Trophoblast cell (in vitro differentiated cells and primary cell): ENCODE measurements around the gene TRAP1.

Experiments
- DNase-seq, 2 donors: peaks; one replicate each; pipeline ENCODE4 v3.0.0-alpha.2; 2016
- H2AFZ ChIP-seq: 2 replicates; pipeline ENCODE4 v1.6.1; 2013; ENCODE audit warnings: low read length, moderate library complexity, mild to moderate bottlenecking; ENCODE audit not compliant: insufficient read depth, poor library complexity
- H2AK5ac ChIP-seq: 2 replicates; pipeline ENCODE4 v1.6.1; 2013; ENCODE audit warnings: mild to moderate bottlenecking, low read length
- H2BK120ac ChIP-seq: 2 replicates; pipeline ENCODE4 v1.6.1; 2013; ENCODE audit warnings: low read length, mild to moderate bottlenecking, moderate library complexity; ENCODE audit not compliant: insufficient read depth, poor library complexity
- H2BK12ac ChIP-seq: 2 replicates; pipeline ENCODE4 v1.6.1; 2013; ENCODE audit warnings: mild to moderate bottlenecking, low read length, moderate library complexity
- H2BK5ac ChIP-seq: 2 replicates; pipeline ENCODE4 v1.6.1; 2013; ENCODE audit warnings: low read length, low read depth, moderate library complexity, mild to moderate bottlenecking; ENCODE audit not compliant: poor library complexity
- H3K14ac ChIP-seq: 2 replicates; pipeline ENCODE4 v1.6.1; 2013; ENCODE audit warnings: mild to moderate bottlenecking, low read length
- H3K18ac ChIP-seq: 2 replicates; pipeline ENCODE4 v1.6.1; 2013; ENCODE audit warnings: mild to moderate bottlenecking, low read length
- H3K23ac ChIP-seq: 2 replicates; pipeline ENCODE4 v1.6.1; 2013; ENCODE audit warnings: low read length
- H3K27ac ChIP-seq: 2 replicates; pipeline ENCODE4 v1.5.1; 2013; ENCODE audit warnings: low read depth, mild to moderate bottlenecking, inconsistent platforms, low read length, moderate library complexity
- H3K27me3 ChIP-seq: 2 replicates; pipeline ENCODE4 v1.6.1; 2013; ENCODE audit warnings: inconsistent platforms, mild to moderate bottlenecking, low read length, moderate library complexity; ENCODE audit not compliant: insufficient read depth
- H3K36me3 ChIP-seq, 2 experiments: 1 replicate in 1 of 2; 2 replicates in 1 of 2; pipeline ENCODE4 v1.6.1; 2013; ENCODE audit warnings: low read length in 2 of 2, mild to moderate bottlenecking in 2 of 2, moderate library complexity in 1 of 2; ENCODE audit not compliant: insufficient read depth in 2 of 2, control insufficient read depth in 1 of 2
- H3K4ac ChIP-seq: 2 replicates; pipeline ENCODE4 v1.6.1; 2013; ENCODE audit warnings: low read depth, mild to moderate bottlenecking, low read length, moderate library complexity
- H3K4me1 ChIP-seq, 2 experiments: 1 replicate in 1 of 2; 2 replicates in 1 of 2; pipeline ENCODE4 v1.6.1; 2013; ENCODE audit warnings: low read length in 2 of 2, mild to moderate bottlenecking in 2 of 2, moderate library complexity in 1 of 2; ENCODE audit not compliant: insufficient read depth in 2 of 2, control insufficient read depth in 1 of 2
- H3K4me2 ChIP-seq: 2 replicates; pipeline ENCODE4 v1.6.1; 2013; ENCODE audit warnings: inconsistent platforms, mild to moderate bottlenecking, low read length, moderate library complexity
- H3K4me3 ChIP-seq: 2 replicates; pipeline ENCODE4 v1.5.1; 2013; ENCODE audit warnings: mild to moderate bottlenecking, low read depth, low read length, inconsistent platforms
- H3K79me1 ChIP-seq: one replicate; pipeline ENCODE4 v1.6.1; 2013; ENCODE audit warnings: low read length
- H3K79me2 ChIP-seq: 2 replicates; pipeline ENCODE4 v1.6.1; 2013; ENCODE audit warnings: low read length, mild to moderate bottlenecking; ENCODE audit not compliant: control insufficient read depth, insufficient read depth, poor library complexity
- H3K9ac ChIP-seq: 2 replicates; pipeline ENCODE4 v1.6.1; 2013; ENCODE audit warnings: mild to moderate bottlenecking, low read length
- H3K9me3 ChIP-seq: 2 replicates; pipeline ENCODE4 v1.6.1; 2013; ENCODE audit warnings: low read depth, mild to moderate bottlenecking, control low read depth, inconsistent platforms, low read length; ENCODE audit not compliant: insufficient read depth
- H4K12ac ChIP-seq: 2 replicates; pipeline ENCODE4 v1.6.1; 2013; ENCODE audit warnings: low read depth, mild to moderate bottlenecking, low read length, moderate library complexity
- H4K8ac ChIP-seq: 2 replicates; pipeline ENCODE4 v1.6.1; 2013; ENCODE audit warnings: low read depth, mild to moderate bottlenecking, low read length, moderate library complexity
- H4K91ac ChIP-seq: one replicate; pipeline ENCODE4 v1.6.1; 2013; ENCODE audit warnings: low read depth, mild to moderate bottlenecking, low read length, moderate library complexity
- WGBS: extraction: QIAGEN DNeasy Blood & Tissue Kit; methylation state at CpG from one replicate; pipeline ENCODE4 v1.1.7; 2013; ENCODE audit warnings: missing lambda C conversion rate; ENCODE audit not compliant: insufficient read length, insufficient coverage; ENCODE audit errors: extremely low coverage; 5-methylcytosine and 5-hydroxymethylcytosine counted together

TRAP1 gene

GRCh38 chr16:3726021-3726687 lies 8.8 kb upstream of the TRAP1 start:
- Histone ChIP-seq H2AFZ (no peak overlapping the region), H3K4me2 (no peak overlapping the region), H3K9ac (no peak overlapping the region), H4K8ac (no peak overlapping the region), H2AK5ac (no peak overlapping the region), H2BK5ac (no peak overlapping the region), H4K91ac (no peak overlapping the region), H3K14ac (no peak overlapping the region), H3K27me3 (no peaks in the 10 kb centered on the region), H2BK120ac (no peak overlapping the region), H3K9me3 (no peaks in the 10 kb centered on the region), H3K79me1 (no peaks in the 10 kb centered on the region), H3K36me3 (peaks cover 42 to 44% of the 10 kb centered on the region in 2 experiments), H3K79me2 (no peaks in the 10 kb centered on the region), H2BK12ac (no peak overlapping the region), H3K4me1 (no peaks in the 10 kb centered on the region), H3K18ac (no peak overlapping the region), H4K12ac (no peak overlapping the region), H3K27ac (no peak overlapping the region), H3K4ac (no peak overlapping the region), H3K4me3 (no peak overlapping the region), H3K23ac (no peak overlapping the region)
- DNase-seq: no peak
- no CpG with 5 or more reads among the region's 33 CpGs for WGBS

GRCh38 chr16:3725276-3725675 lies 8.0 kb upstream of the TRAP1 start:
- DNase-seq: no peak
- Histone ChIP-seq H3K79me2 (no peaks in the 10 kb centered on the region), H4K8ac (no peak overlapping the region), H3K9me3 (no peaks in the 10 kb centered on the region), H4K91ac (no peak overlapping the region), H3K14ac (no peak overlapping the region), H2AFZ (no peak overlapping the region), H2BK5ac (no peak overlapping the region), H3K36me3 (peaks cover 33 to 35% of the 10 kb centered on the region in 2 experiments), H3K4me1 (no peaks in the 10 kb centered on the region), H2BK120ac (no peak overlapping the region), H2BK12ac (no peak overlapping the region), H3K27ac (no peak overlapping the region), H2AK5ac (no peak overlapping the region), H3K9ac (no peak overlapping the region), H3K27me3 (no peaks in the 10 kb centered on the region), H4K12ac (no peak overlapping the region), H3K79me1 (no peaks in the 10 kb centered on the region), H3K18ac (no peak overlapping the region), H3K4ac (no peak overlapping the region), H3K23ac (no peak overlapping the region), H3K4me2 (no peak overlapping the region), H3K4me3 (no peak overlapping the region)
- WGBS: no CpG with 5 or more reads among the region's 8 CpGs

GRCh38 chr16:3722508-3722907 lies 5.2 kb upstream of the TRAP1 start:
- Histone ChIP-seq H3K27ac (no peak overlapping the region), H3K4ac (no peak overlapping the region), H2AK5ac (no peak overlapping the region), H3K79me1 (peaks cover 4% of the 10 kb centered on the region), H4K8ac (no peak overlapping the region), H3K9me3 (peaks cover 2% of the 10 kb centered on the region), H4K12ac (no peak overlapping the region), H4K91ac (no peak overlapping the region), H2BK12ac (no peak overlapping the region), H2BK5ac (no peak overlapping the region), H3K4me2 (no peak overlapping the region), H3K36me3 (peaks cover 6 to 7% of the 10 kb centered on the region in 2 experiments), H3K27me3 (no peaks in the 10 kb centered on the region), H3K4me3 (no peak overlapping the region), H2AFZ (no peak overlapping the region), H3K9ac (no peak overlapping the region), H2BK120ac (no peak overlapping the region), H3K14ac (no peak overlapping the region), H3K79me2 (peaks cover 4% of the 10 kb centered on the region), H3K4me1 (peaks cover 0 to 4% of the 10 kb centered on the region in 2 experiments), H3K18ac (no peak overlapping the region), H3K23ac (no peak overlapping the region)
- DNase-seq: no peak
- no CpG with 5 or more reads among the region's 10 CpGs for WGBS

- Histone ChIP-seq H3K27ac (no peak overlapping the region), H4K91ac (no peak overlapping the region), H3K79me1 (peaks cover 10% of the 10 kb centered on the region), H3K9ac (no peak overlapping the region), H3K9me3 (peaks cover 2% of the 10 kb centered on the region), H2AFZ (no peak overlapping the region), H2BK12ac (no peak overlapping the region), H4K8ac (no peak overlapping the region), H4K12ac (no peak overlapping the region), H3K36me3 (no peaks in the 10 kb centered on the region), H3K4me3 (no peak overlapping the region), H3K18ac (no peak overlapping the region), H3K4me2 (no peak overlapping the region), H3K27me3 (no peaks in the 10 kb centered on the region), H2AK5ac (no peak overlapping the region), H3K4ac (no peak overlapping the region), H2BK5ac (no peak overlapping the region), H3K79me2 (peaks cover 10% of the 10 kb centered on the region), H3K23ac (no peak overlapping the region), H3K14ac (no peak overlapping the region), H2BK120ac (no peak overlapping the region), H3K4me1 (peaks cover 0 to 4% of the 10 kb centered on the region in 2 experiments)
- no peak for DNase-seq
- no CpG with 5 or more reads among the region's 11 CpGs for WGBS
Observed at GRCh38 chr16:3720418-3720817, 3.1 kb upstream of the TRAP1 start.
